OCI-LY7 (cell line): ENCODE measurements around the gene AGAP3.

ENCODE experiments used
- EZH2phosphoT487 ChIP-seq: fragments of 200-600 bp; sonication (generic); IDR thresholded peaks from 2 replicates; pipeline ENCODE4 v1.6.1; 2018; ENCODE audit warnings: low read depth, borderline replicate concordance, mild to moderate bottlenecking, mixed run types, antibody characterized with exemption, low read length, moderate library complexity, mixed read lengths
- TF ChIP-seq, protein P1 (sequence below): fragments of 200-600 bp; sonication (generic); conservative IDR thresholded peaks from 2 replicates; pipeline ENCODE4 v1.5.1; 2014; ENCODE audit warnings: mild to moderate bottlenecking, antibody characterized with exemption, low read length, moderate library complexity, mixed read lengths

DNA sequence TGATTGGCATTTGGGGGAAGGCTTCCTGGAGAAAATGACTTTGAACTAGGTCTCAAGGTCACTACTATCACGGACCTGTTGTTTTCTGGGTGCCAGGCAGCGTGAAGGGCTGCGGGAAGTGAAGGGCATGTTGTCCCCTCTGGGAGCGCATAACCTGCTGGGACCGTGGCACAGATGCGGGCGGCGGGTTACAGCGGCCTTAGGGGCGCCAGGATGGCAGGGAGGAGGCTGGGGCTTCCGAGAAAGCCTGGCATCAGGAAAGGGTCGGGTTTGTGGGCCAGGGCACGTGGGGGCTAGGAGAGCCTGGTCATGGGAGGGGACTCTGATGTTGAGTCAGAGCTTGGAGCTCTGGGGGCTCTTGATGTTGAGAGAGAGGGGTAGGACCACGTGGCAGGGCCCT, 20.8 kb upstream of the AGAP3 start:
- TF ChIP-seq, protein P1, sequence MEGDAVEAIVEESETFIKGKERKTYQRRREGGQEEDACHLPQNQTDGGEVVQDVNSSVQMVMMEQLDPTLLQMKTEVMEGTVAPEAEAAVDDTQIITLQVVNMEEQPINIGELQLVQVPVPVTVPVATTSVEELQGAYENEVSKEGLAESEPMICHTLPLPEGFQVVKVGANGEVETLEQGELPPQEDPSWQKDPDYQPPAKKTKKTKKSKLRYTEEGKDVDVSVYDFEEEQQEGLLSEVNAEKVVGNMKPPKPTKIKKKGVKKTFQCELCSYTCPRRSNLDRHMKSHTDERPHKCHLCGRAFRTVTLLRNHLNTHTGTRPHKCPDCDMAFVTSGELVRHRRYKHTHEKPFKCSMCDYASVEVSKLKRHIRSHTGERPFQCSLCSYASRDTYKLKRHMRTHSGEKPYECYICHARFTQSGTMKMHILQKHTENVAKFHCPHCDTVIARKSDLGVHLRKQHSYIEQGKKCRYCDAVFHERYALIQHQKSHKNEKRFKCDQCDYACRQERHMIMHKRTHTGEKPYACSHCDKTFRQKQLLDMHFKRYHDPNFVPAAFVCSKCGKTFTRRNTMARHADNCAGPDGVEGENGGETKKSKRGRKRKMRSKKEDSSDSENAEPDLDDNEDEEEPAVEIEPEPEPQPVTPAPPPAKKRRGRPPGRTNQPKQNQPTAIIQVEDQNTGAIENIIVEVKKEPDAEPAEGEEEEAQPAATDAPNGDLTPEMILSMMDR = no peak
- TF ChIP-seq EZH2phosphoT487 = no peak
